ENCODE results near the gene LYRM4. TPM values are rescaled to one million over a fixed set of nuclear protein-coding genes. Genes with fewer than 3 reads are reported as not detected.

Gene LYRM4
- total RNA-seq, 4 donors from 2014 or later: 16.9 to 20.9 (median 18.4) TPM

GRCh38 chr6:5091210-5092069 is 169.3 kb downstream of the LYRM4 start:
- Histone ChIP-seq H3K9me3 (no peaks in the 10 kb centered on the region), H3K27me3 (no peaks in the 10 kb centered on the region), H3K27ac (replicated peaks in 1 of 4) (no peak overlapping the region), H3K36me3 (no peaks in the 10 kb centered on the region), H3K4me1 (peaks cover 5 to 15% (median 13%) of the 10 kb centered on the region in 4 donors), H3K4me3 (no peak overlapping the region)
- TF ChIP-seq POLR2AphosphoS5 (IDR thresholded peaks at IDR 0.05) (no peak), CTCF (IDR thresholded peaks at IDR 0.05) (no peak), POLR2A (IDR thresholded peaks at IDR 0.05; ENCODE audit: low read depth) (no peak), EP300 (IDR thresholded peaks at IDR 0.05) (no peak)
- DNase-seq (ENCODE audit: extremely low spot score): no peak
- 93% methylated on average over 9 of the region's 10 CpGs for WGBS
- intact Hi-C loops (cut with DNase I): no loop called here

- Histone ChIP-seq H3K27ac (replicated peaks in 1 of 4) (no peak overlapping the region), H3K36me3 (no peaks in the 10 kb centered on the region), H3K9me3 (no peaks in the 10 kb centered on the region), H3K27me3 (no peaks in the 10 kb centered on the region), H3K4me3 (no peak overlapping the region), H3K4me1 (peaks cover 14 to 23% (median 17%) of the 10 kb centered on the region in 4 donors)
- intact Hi-C loops (cut with DNase I): no loop called here
- TF ChIP-seq CTCF (IDR thresholded peaks at IDR 0.05) (no peak), POLR2AphosphoS5 (IDR thresholded peaks at IDR 0.05) (no peak), POLR2A (IDR thresholded peaks at IDR 0.05; ENCODE audit: low read depth) (no peak), EP300 (IDR thresholded peaks at IDR 0.05) (no peak)
- DNase-seq (ENCODE audit: extremely low spot score): no peak
- WGBS: 84% methylated on average over 7 of the region's 7 CpGs
Measured at GRCh38 chr6:5090603-5091002, 170.1 kb downstream of the LYRM4 start.

GRCh38 chr6:5089481-5090438 is 171.0 kb downstream of the LYRM4 start:
- Histone ChIP-seq H3K4me3 (no peak overlapping the region), H3K36me3 (no peaks in the 10 kb centered on the region), H3K27me3 (no peaks in the 10 kb centered on the region), H3K9me3 (no peaks in the 10 kb centered on the region), H3K27ac (replicated peaks in 1 of 4) (no peak overlapping the region), H3K4me1 (peaks cover 13 to 28% (median 20%) of the 10 kb centered on the region in 4 donors)
- no peak for DNase-seq (ENCODE audit: extremely low spot score)
- intact Hi-C loops (cut with DNase I): loop anchor here (10.0 kb wide), 1 partner anchor 65 kb away; no protein-coding TSS in a partner anchor
- 82% methylated on average over 5 of the region's 5 CpGs for WGBS
- no peak for TF ChIP-seq POLR2A (IDR thresholded peaks at IDR 0.05; ENCODE audit: low read depth)
- no peak for TF ChIP-seq CTCF (IDR thresholded peaks at IDR 0.05)
- TF ChIP-seq POLR2AphosphoS5 (IDR thresholded peaks at IDR 0.05): no peak
- no peak for TF ChIP-seq EP300 (IDR thresholded peaks at IDR 0.05)

GRCh38 chr6:5088780-5089179 is 172.0 kb downstream of the LYRM4 start:
- Histone ChIP-seq H3K36me3 (no peaks in the 10 kb centered on the region), H3K4me3 (no peak overlapping the region), H3K27me3 (no peaks in the 10 kb centered on the region), H3K4me1 (peaks cover 17 to 37% (median 25%) of the 10 kb centered on the region in 4 donors), H3K9me3 (no peaks in the 10 kb centered on the region), H3K27ac (replicated peaks in 1 of 4) (no peak overlapping the region)
- no peak for TF ChIP-seq POLR2A (IDR thresholded peaks at IDR 0.05; ENCODE audit: low read depth)
- no peak for TF ChIP-seq EP300 (IDR thresholded peaks at IDR 0.05)
- no peak for TF ChIP-seq CTCF (IDR thresholded peaks at IDR 0.05)
- no peak for DNase-seq (ENCODE audit: extremely low spot score)
- WGBS: 90% methylated on average over 3 of the region's 3 CpGs
- intact Hi-C loops (cut with DNase I): loop anchor here (10.0 kb wide), 1 partner anchor 64 kb away; no protein-coding TSS in a partner anchor

All from esophagus muscularis mucosa (tissue), 4 donors.